Adipose tissue (tissue), 3 donors: ENCODE results near the gene WNT7B. TPM values are rescaled to one million over a fixed set of nuclear protein-coding genes. Genes with fewer than 3 reads are reported as not detected.

ENCODE experiments used
- H3K27ac ChIP-seq: one replicate; pipeline ENCODE4 v1.5.1; 2013; ENCODE audit warnings: low read depth, low read length
- WGBS, 3 donors: extraction: QIAGEN DNeasy Blood & Tissue Kit; methylation state at CpG; one replicate each; pipeline ENCODE4 v1.1.7; 2013; 5-methylcytosine and 5-hydroxymethylcytosine counted together
- polyA plus RNA-seq, 3 donors: library from polyadenylated mRNA; stranded (reverse); fragments of 200-250 nt; gene quantifications; one replicate each; pipeline ENCODE4 v1.2.3, GENCODE V29; 2013
- donor health status: healthy with polysubstance abuse.
- donor health status: Bipolar disorder and iron deficiency.
- donor health status: healthy.

The WNT7B gene
- under 1 TPM in 1 of 3 donors, not detected in 2; 0.25 TPM for polyA plus RNA-seq

GRCh38 chr22:45977003-45977411 lies at the start of gene WNT7B:
Gene WNT7B (minus strand): TSS chr22:45977162. CDS start chr22:45976754, 408 bp downstream.
- H3K27ac ChIP-seq = no peak within 1 kb of the TSS
- 0 to 2% (median 2%) methylated on average over 28 to 48 of the region's 49 CpGs for WGBS, 3 donors

- H3K27ac ChIP-seq = no peak overlapping the region
- WGBS, 3 donors = 90 to 97% (median 92%) methylated on average over 17 of the region's 17 CpGs
Observed at GRCh38 chr22:46025973-46026898, 49.3 kb upstream of the WNT7B start.

GRCh38 chr22:46025225-46025972 lies 48.4 kb upstream of the WNT7B start:
- WGBS, 3 donors = 87 to 93% (median 92%) methylated on average over 8 of the region's 8 CpGs
- H3K27ac ChIP-seq = no peak overlapping the region

- H3K27ac ChIP-seq = no peak overlapping the region
- WGBS, 3 donors = 84 to 92% (median 88%) methylated on average over 4 of the region's 4 CpGs
Observed at GRCh38 chr22:46024136-46024840, 47.3 kb upstream of the WNT7B start.

GRCh38 chr22:46023558-46023981 lies 46.6 kb upstream of the WNT7B start:
- 77 to 86% (median 79%) methylated on average over 14 of the region's 14 CpGs for WGBS, 3 donors
- H3K27ac ChIP-seq = no peak overlapping the region

- WGBS, 3 donors = 84 to 90% (median 84%) methylated on average over 10 of the region's 10 CpGs
- H3K27ac ChIP-seq = no peak overlapping the region
Observed at GRCh38 chr22:46022881-46023512, 46.0 kb upstream of the WNT7B start.

- no peak overlapping the region for H3K27ac ChIP-seq
- 81 to 88% (median 88%) methylated on average over 3 of the region's 3 CpGs for WGBS, 3 donors
Observed at GRCh38 chr22:46021577-46021976, 44.6 kb upstream of the WNT7B start.

GRCh38 chr22:46019351-46019750 lies 42.4 kb upstream of the WNT7B start:
- 68 to 81% (median 73%) methylated on average over 6 of the region's 6 CpGs for WGBS, 3 donors
- no peak overlapping the region for H3K27ac ChIP-seq

GRCh38 chr22:46018859-46019258 lies 41.9 kb upstream of the WNT7B start:
- H3K27ac ChIP-seq = no peak overlapping the region

- 69 to 84% (median 83%) methylated on average over 2 of the region's 2 CpGs for WGBS, 3 donors
- H3K27ac ChIP-seq = no peak overlapping the region
Observed at GRCh38 chr22:46017166-46017565, 40.2 kb upstream of the WNT7B start.

- WGBS, 3 donors = 1% methylated on average over 44 to 56 of the region's 56 CpGs
- H3K27ac ChIP-seq = peak overlapping the region; percentile 66
Observed at GRCh38 chr22:46013460-46014416, 36.8 kb upstream of the WNT7B start.

- WGBS, 3 donors = 33 to 58% (median 56%) methylated on average over 10 to 11 of the region's 11 CpGs
- no peak overlapping the region for H3K27ac ChIP-seq
Observed at GRCh38 chr22:46012881-46013281, 35.9 kb upstream of the WNT7B start.

- H3K27ac ChIP-seq = no peak overlapping the region
- WGBS, 3 donors = 87 to 93% (median 88%) methylated on average over 12 to 13 of the region's 13 CpGs
Observed at GRCh38 chr22:46012182-46012880, 35.4 kb upstream of the WNT7B start.

GRCh38 chr22:46011627-46012181 lies 34.7 kb upstream of the WNT7B start:
- H3K27ac ChIP-seq = no peak overlapping the region
- 75 to 83% (median 79%) methylated on average over 18 of the region's 18 CpGs for whole genome bisulfite sequencing, 3 donors

GRCh38 chr22:46010951-46011626 lies 34.1 kb upstream of the WNT7B start:
- WGBS, 3 donors = 77 to 92% (median 84%) methylated on average over 18 to 20 of the region's 20 CpGs
- H3K27ac ChIP-seq = no peak overlapping the region
